ENCODE data around the gene HIP1R. TPM values are rescaled to one million over a fixed set of nuclear protein-coding genes. Genes with fewer than 3 reads are reported as not detected.

Gene HIP1R
- total and polyA plus RNA-seq, 10 of the 15 experiments (the other 5 are each of a cell fraction or from before 2014, with no cell fraction given): 0.18 to 27.7 (median 11.7) TPM

DNA sequence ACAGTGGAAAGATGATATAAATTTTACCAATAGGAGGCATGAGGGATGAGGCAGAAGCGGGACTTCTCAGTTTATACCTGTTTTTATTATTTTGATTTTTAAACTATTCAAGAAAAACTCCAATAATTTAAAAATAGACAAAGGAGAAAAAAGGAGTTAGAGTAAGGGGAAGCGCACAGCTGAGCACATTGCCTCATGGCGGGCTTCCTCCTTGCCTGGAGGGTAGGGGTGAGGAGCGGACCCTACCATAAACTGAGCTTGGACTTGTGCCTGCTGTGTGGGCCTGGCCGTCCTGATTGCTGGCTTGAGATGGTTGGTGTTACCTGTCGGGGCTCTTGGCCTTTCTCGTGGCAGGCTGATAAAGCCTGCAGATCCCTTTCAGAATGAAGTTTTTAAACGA lies 15.1 kb upstream of the HIP1R start:
- POLR2A ChIA-PET: no interaction called here
- no peak for ATAC-seq
- Histone ChIP-seq H4K20me1 (ENCODE audit: control insufficient read depth, insufficient read depth) (no peaks in the 10 kb centered on the region), H3K4me2 (ENCODE audit: control insufficient read depth, insufficient read depth) (no peak overlapping the region), H3K4me3 (no peak overlapping the region), H3K9ac (ENCODE audit: control insufficient read depth, insufficient read depth, low read length) (no peak overlapping the region), H3K36me3 (ENCODE audit: control insufficient read depth in 2 of 2, insufficient read depth in 2 of 2, low read length in 1 of 2) (no peaks in the 10 kb centered on the region), H3K9me3 (replicated peaks; ENCODE audit: control insufficient read depth, insufficient read depth, low read length) (no peaks in the 10 kb centered on the region), H3K4me1 (ENCODE audit: control insufficient read depth, insufficient read depth, low read length) (peaks cover 7% of the 10 kb centered on the region), H3K27ac (ENCODE audit: control insufficient read depth, insufficient read depth) (no peak overlapping the region), H3K79me2 (ENCODE audit: control insufficient read depth, insufficient read depth, low read length) (no peaks in the 10 kb centered on the region), H3K27me3 (replicated peaks in 1 of 2; ENCODE audit: control insufficient read depth in 2 of 2, insufficient read depth in 2 of 2, low read length in 1 of 2) (peaks cover 0 to 2% of the 10 kb centered on the region in 2 experiments; a peak in 1 of 4 replicates), H2AFZ (ENCODE audit: control insufficient read depth, low read depth, low read length) (no peak overlapping the region)
- RAD21 ChIA-PET (ENCODE audit: unreplicated experiment): no interaction called here
- DNase-seq (ENCODE audit: low read depth, low spot score): no peak
- WGBS (ENCODE audit: insufficient coverage, insufficient replicate concordance, low lambda C conversion rate, missing lambda C conversion rate): 82% methylated on average over 8 of the region's 8 CpGs
- no TSS peak for BruUV-seq (replicated peaks)
- SMC1A ChIA-PET (ENCODE audit: uncharacterized antibody, unreplicated experiment): interaction anchor here (1.3 kb wide), 1 partner anchor 17 kb away, joined by 3 read pairs; no protein-coding TSS in a partner anchor
- no peak for FAIRE-seq
- intact Hi-C loops (cut with micrococcal nuclease; ENCODE audit: unreplicated experiment) (no loop called here), in situ Hi-C loops (cut with MboI) (no loop called here)
- CTCF ChIA-PET: no interaction called here
- no peak for TF ChIP-seq NFYB (IDR thresholded peaks at IDR 0.05; ENCODE audit: insufficient read depth, low read depth, low read length)
- TF ChIP-seq, protein P1, sequence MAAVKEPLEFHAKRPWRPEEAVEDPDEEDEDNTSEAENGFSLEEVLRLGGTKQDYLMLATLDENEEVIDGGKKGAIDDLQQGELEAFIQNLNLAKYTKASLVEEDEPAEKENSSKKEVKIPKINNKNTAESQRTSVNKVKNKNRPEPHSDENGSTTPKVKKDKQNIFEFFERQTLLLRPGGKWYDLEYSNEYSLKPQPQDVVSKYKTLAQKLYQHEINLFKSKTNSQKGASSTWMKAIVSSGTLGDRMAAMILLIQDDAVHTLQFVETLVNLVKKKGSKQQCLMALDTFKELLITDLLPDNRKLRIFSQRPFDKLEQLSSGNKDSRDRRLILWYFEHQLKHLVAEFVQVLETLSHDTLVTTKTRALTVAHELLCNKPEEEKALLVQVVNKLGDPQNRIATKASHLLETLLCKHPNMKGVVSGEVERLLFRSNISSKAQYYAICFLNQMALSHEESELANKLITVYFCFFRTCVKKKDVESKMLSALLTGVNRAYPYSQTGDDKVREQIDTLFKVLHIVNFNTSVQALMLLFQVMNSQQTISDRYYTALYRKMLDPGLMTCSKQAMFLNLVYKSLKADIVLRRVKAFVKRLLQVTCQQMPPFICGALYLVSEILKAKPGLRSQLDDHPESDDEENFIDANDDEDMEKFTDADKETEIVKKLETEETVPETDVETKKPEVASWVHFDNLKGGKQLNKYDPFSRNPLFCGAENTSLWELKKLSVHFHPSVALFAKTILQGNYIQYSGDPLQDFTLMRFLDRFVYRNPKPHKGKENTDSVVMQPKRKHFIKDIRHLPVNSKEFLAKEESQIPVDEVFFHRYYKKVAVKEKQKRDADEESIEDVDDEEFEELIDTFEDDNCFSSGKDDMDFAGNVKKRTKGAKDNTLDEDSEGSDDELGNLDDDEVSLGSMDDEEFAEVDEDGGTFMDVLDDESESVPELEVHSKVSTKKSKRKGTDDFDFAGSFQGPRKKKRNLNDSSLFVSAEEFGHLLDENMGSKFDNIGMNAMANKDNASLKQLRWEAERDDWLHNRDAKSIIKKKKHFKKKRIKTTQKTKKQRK (IDR thresholded peaks at IDR 0.05; ENCODE audit: low read depth, low read length): no peak
- TF ChIP-seq, protein P2, sequence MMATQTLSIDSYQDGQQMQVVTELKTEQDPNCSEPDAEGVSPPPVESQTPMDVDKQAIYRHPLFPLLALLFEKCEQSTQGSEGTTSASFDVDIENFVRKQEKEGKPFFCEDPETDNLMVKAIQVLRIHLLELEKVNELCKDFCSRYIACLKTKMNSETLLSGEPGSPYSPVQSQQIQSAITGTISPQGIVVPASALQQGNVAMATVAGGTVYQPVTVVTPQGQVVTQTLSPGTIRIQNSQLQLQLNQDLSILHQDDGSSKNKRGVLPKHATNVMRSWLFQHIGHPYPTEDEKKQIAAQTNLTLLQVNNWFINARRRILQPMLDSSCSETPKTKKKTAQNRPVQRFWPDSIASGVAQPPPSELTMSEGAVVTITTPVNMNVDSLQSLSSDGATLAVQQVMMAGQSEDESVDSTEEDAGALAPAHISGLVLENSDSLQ (IDR thresholded peaks at IDR 0.05): no peak
- TF ChIP-seq, protein P3, sequence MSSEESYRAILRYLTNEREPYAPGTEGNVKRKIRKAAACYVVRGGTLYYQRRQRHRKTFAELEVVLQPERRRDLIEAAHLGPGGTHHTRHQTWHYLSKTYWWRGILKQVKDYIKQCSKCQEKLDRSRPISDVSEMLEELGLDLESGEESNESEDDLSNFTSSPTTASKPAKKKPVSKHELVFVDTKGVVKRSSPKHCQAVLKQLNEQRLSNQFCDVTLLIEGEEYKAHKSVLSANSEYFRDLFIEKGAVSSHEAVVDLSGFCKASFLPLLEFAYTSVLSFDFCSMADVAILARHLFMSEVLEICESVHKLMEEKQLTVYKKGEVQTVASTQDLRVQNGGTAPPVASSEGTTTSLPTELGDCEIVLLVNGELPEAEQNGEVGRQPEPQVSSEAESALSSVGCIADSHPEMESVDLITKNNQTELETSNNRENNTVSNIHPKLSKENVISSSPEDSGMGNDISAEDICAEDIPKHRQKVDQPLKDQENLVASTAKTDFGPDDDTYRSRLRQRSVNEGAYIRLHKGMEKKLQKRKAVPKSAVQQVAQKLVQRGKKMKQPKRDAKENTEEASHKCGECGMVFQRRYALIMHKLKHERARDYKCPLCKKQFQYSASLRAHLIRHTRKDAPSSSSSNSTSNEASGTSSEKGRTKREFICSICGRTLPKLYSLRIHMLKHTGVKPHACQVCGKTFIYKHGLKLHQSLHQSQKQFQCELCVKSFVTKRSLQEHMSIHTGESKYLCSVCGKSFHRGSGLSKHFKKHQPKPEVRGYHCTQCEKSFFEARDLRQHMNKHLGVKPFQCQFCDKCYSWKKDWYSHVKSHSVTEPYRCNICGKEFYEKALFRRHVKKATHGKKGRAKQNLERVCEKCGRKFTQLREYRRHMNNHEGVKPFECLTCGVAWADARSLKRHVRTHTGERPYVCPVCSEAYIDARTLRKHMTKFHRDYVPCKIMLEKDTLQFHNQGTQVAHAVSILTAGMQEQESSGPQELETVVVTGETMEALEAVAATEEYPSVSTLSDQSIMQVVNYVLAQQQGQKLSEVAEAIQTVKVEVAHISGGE (CRISPR knock-in tag; IDR thresholded peaks at IDR 0.05): no peak
- no peak for TF ChIP-seq SREBF1 (IDR thresholded peaks at IDR 0.05; ENCODE audit: low read length)
- TF ChIP-seq RELA (IDR thresholded peaks at IDR 0.05; ENCODE audit: borderline replicate concordance, partially characterized antibody): no peak
- no peak for TF ChIP-seq HCFC1 (IDR thresholded peaks at IDR 0.05; ENCODE audit: low read length)
- TF ChIP-seq ESRRA (IDR thresholded peaks at IDR 0.05; ENCODE audit: low read length): no peak
- no peak for TF ChIP-seq EED (IDR thresholded peaks at IDR 0.05; ENCODE audit: low read depth)
- TF ChIP-seq BMI1 (IDR thresholded peaks at IDR 0.05; ENCODE audit: borderline replicate concordance): no peak
- no peak for TF ChIP-seq STAT3 (IDR thresholded peaks at IDR 0.05; ENCODE audit: low read depth, low read length)
- no peak for TF ChIP-seq SPI1 (IDR thresholded peaks at IDR 0.05; ENCODE audit: borderline replicate concordance, insufficient read depth, low read depth, low read length)
- no peak for TF ChIP-seq RFX5 (IDR thresholded peaks at IDR 0.05; ENCODE audit: low read depth, low read length)
- TF ChIP-seq TAF1 (IDR thresholded peaks at IDR 0.05; ENCODE audit: borderline replicate concordance, low read depth, low read length): no peak
- TF ChIP-seq, protein P4, sequence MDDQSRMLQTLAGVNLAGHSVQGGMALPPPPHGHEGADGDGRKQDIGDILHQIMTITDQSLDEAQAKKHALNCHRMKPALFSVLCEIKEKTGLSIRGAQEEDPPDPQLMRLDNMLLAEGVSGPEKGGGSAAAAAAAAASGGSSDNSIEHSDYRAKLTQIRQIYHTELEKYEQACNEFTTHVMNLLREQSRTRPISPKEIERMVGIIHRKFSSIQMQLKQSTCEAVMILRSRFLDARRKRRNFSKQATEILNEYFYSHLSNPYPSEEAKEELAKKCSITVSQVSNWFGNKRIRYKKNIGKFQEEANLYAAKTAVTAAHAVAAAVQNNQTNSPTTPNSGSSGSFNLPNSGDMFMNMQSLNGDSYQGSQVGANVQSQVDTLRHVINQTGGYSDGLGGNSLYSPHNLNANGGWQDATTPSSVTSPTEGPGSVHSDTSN (IDR thresholded peaks at IDR 0.05; ENCODE audit: insufficient replicate concordance, low read depth, low read length): no peak

Measured in GM12878 (cell line).